SK-N-SH (cell line): ENCODE data around the gene NRBP1. TPM values are rescaled to one million over a fixed set of nuclear protein-coding genes. Genes with fewer than 3 reads are reported as not detected.
A peak's percentile ranks its signal among the peaks of the same experiment; 100 is the strongest.
"Not testable (repeated sequence)": the region's sequence is repeated elsewhere in the genome, so short reads cannot be mapped to it uniquely, and the experiment has no call there.

Experiments used
- CTCF ChIA-PET: fragments of 300-600, 350-600 bp; formaldehyde crosslinking; extraction: SDS; loops from one replicate; lab custom pipeline; 2021; lab: Yijun Ruan, JAX
- POLR2A ChIA-PET: fragments of 350-600 bp; sonication (Branson Sonifier 250); formaldehyde crosslinking; extraction: SDS; loops from one replicate; lab custom pipeline; 2020; ENCODE audit warnings: antibody characterized with exemption, inconsistent platforms; lab: Yijun Ruan, JAX
- DNase-seq: peaks from one replicate; pipeline ENCODE4 v3.0.0; 2012
- H2AFZ ChIP-seq: fragments of 200-600 bp; sonication (generic); 2 replicates; pipeline ENCODE4 v1.8.1; 2016; ENCODE audit warnings: antibody characterized with exemption, mild to moderate bottlenecking, low read depth
- H3F3A ChIP-seq: fragments of 200-600 bp; sonication (generic); replicated peaks from 2 replicates; pipeline ENCODE3; 2016; ENCODE audit warnings: antibody characterized with exemption, mild to moderate bottlenecking; ENCODE audit not compliant: insufficient read depth
- H3K27ac ChIP-seq, 2 experiments: fragments of 200-500 bp in 1 of 2; fragments of 200-600 bp in 1 of 2; sonication (Bioruptor generic) in 1 of 2; sonication (generic), shearing (Covaris generic) in 1 of 2; 2 replicates each; pipeline versions ENCODE4 v1.5.1 to v1.6.1; 2014 to 2016; ENCODE audit warnings: low read depth in 2 of 2, inconsistent platforms in 1 of 2, low read length in 1 of 2, mild to moderate bottlenecking in 1 of 2, mixed read lengths in 1 of 2
- H3K27me3 ChIP-seq: fragments of 200-600 bp; sonication (generic), shearing (Covaris generic); 2 replicates; pipeline ENCODE4 v1.6.1; 2016; ENCODE audit warnings: mixed run types; ENCODE audit not compliant: insufficient read depth
- H3K36me3 ChIP-seq, 2 experiments: fragments of 200-500 bp in 1 of 2; fragments of 200-600 bp in 1 of 2; sonication (Bioruptor generic) in 1 of 2; sonication (generic) in 1 of 2; replicated peaks in 1 of 2; 2 replicates each; pipeline versions ENCODE3 to v1.5.1; 2014 to 2016; ENCODE audit warnings: low read length in 1 of 2, mild to moderate bottlenecking in 1 of 2; ENCODE audit not compliant: insufficient read depth in 2 of 2, control insufficient read depth in 1 of 2
- H3K4me1 ChIP-seq, 2 experiments: fragments of 200-500 bp in 1 of 2; fragments of 200-600 bp in 1 of 2; sonication (Bioruptor generic) in 1 of 2; sonication (generic), shearing (Covaris generic) in 1 of 2; 2 replicates each; pipeline versions ENCODE4 v1.5.1 to v1.6.1; 2014 to 2016; ENCODE audit warnings: low read depth in 1 of 2, low read length in 1 of 2, mixed run types in 1 of 2; ENCODE audit not compliant: insufficient read depth in 2 of 2, control insufficient read depth in 1 of 2
- H3K4me2 ChIP-seq: fragments of 200-600 bp; sonication (generic), shearing (Covaris generic); 2 replicates; pipeline ENCODE4 v1.6.1; 2017; ENCODE audit warnings: mixed run types
- H3K4me3 ChIP-seq, 2 experiments: fragments of 200-500 bp in 1 of 2; fragments of 200-600 bp in 1 of 2; sonication (Bioruptor generic) in 1 of 2; sonication (generic), shearing (Covaris generic) in 1 of 2; 2 replicates each; pipeline versions ENCODE4 v1.5.1 to v1.8.1; 2014 to 2016; ENCODE audit warnings: low read depth in 2 of 2, inconsistent platforms in 1 of 2, low read length in 1 of 2, mild to moderate bottlenecking in 1 of 2, mixed read lengths in 1 of 2, moderate library complexity in 1 of 2
- H3K79me2 ChIP-seq: fragments of 200-600 bp; sonication (generic); 2 replicates; pipeline ENCODE4 v1.8.1; 2017; ENCODE audit warnings: mild to moderate bottlenecking; ENCODE audit not compliant: insufficient read depth
- H3K9ac ChIP-seq: fragments of 200-600 bp; sonication (generic); 2 replicates; pipeline ENCODE4 v1.6.1; 2017; ENCODE audit warnings: mixed run types
- H3K9me2 ChIP-seq: fragments of 200-600 bp; sonication (generic); 2 replicates; pipeline ENCODE4 v1.6.1; 2017; ENCODE audit warnings: mixed run types
- H3K9me3 ChIP-seq: fragments of 200-600 bp; sonication (generic); 2 replicates; pipeline ENCODE4 v1.6.1; 2017; ENCODE audit warnings: mixed run types, mild to moderate bottlenecking, moderate library complexity
- H4K20me1 ChIP-seq: fragments of 200-600 bp; sonication (generic); 2 replicates; pipeline ENCODE4 v1.6.1; 2017; ENCODE audit warnings: mild to moderate bottlenecking, mixed run types; ENCODE audit not compliant: insufficient read depth
- CHD2 ChIP-seq: fragments of 150-350 bp; IDR thresholded peaks from 2 replicates; pipeline ENCODE4 v1.6.1; 2018; ENCODE audit warnings: low read length; ENCODE audit not compliant: partially characterized antibody
- EP300 ChIP-seq, 2 experiments: IDR thresholded peaks; 2 replicates each; pipeline versions ENCODE4 v1.4.0 to v1.6.1; 2012; ENCODE audit warnings: borderline replicate concordance in 1 of 2, low read depth in 1 of 2, low read length in 1 of 2
- EZH2phosphoT487 ChIP-seq: fragments of 200-600 bp; sonication (generic); IDR thresholded peaks from 2 replicates; pipeline ENCODE4 v1.6.1; 2017; ENCODE audit warnings: low read depth, mixed run types, mild to moderate bottlenecking, antibody characterized with exemption, moderate library complexity, borderline replicate concordance
- FOXM1 ChIP-seq: IDR thresholded peaks from 2 replicates; pipeline ENCODE4 v1.4.0; 2012; ENCODE audit warnings: low read depth, mild to moderate bottlenecking
- GABPA ChIP-seq: IDR thresholded peaks from 2 replicates; pipeline ENCODE4 v1.4.0; 2012; ENCODE audit warnings: low read depth, mild to moderate bottlenecking
- MXI1 ChIP-seq: IDR thresholded peaks from 2 replicates; pipeline ENCODE4 v1.6.1; 2012; ENCODE audit warnings: mild to moderate bottlenecking, low read depth, low read length, improper control_type of control experiment
- NRF1 ChIP-seq: IDR thresholded peaks from 2 replicates; pipeline ENCODE4 v1.6.1; 2012; ENCODE audit warnings: low read depth, mild to moderate bottlenecking, low read length
- POLR2AphosphoS5 ChIP-seq: IDR thresholded peaks from 2 replicates; pipeline ENCODE4 v1.6.1; 2012; ENCODE audit warnings: low read depth, low read length
- SMC3 ChIP-seq: IDR thresholded peaks from 2 replicates; pipeline ENCODE4 v1.6.1; 2012; ENCODE audit warnings: low read depth, low read length, improper control_type of control experiment
- TCF12 ChIP-seq: IDR thresholded peaks from 2 replicates; pipeline ENCODE4 v1.4.0; 2012
- WGBS: methylation state at CpG from one replicate; pipeline ENCODE4 v1.1.6; 2017; ENCODE audit warnings: low lambda C conversion rate; 5-methylcytosine and 5-hydroxymethylcytosine counted together
- polyA plus RNA-seq, 3 experiments: library from polyadenylated mRNA; depleted of rRNA; stranded (reverse); fragments of >200 nt; gene quantifications; 2 replicates each; pipeline ENCODE4 v1.2.3, GENCODE V29; 2012
- TF ChIP-seq, protein P1 (sequence below): fragments of 200-600 bp; sonication (generic); IDR thresholded peaks from 2 replicates; pipeline ENCODE4 v1.6.1; 2017; ENCODE audit warnings: antibody characterized with exemption, mild to moderate bottlenecking, moderate library complexity
- TF ChIP-seq, protein P2 (sequence below): IDR thresholded peaks from 2 replicates; pipeline ENCODE4 v1.4.0; 2012; ENCODE audit warnings: low read depth

NRBP1 gene
- polyA plus RNA-seq, 1 of the 3 experiments (the other 2 are of a cell fraction): 182 TPM

- TF ChIP-seq SMC3 (no peak), POLR2AphosphoS5 (no peak), NRF1 (no peak), MXI1 (no peak)
- TF ChIP-seq, protein P1, sequence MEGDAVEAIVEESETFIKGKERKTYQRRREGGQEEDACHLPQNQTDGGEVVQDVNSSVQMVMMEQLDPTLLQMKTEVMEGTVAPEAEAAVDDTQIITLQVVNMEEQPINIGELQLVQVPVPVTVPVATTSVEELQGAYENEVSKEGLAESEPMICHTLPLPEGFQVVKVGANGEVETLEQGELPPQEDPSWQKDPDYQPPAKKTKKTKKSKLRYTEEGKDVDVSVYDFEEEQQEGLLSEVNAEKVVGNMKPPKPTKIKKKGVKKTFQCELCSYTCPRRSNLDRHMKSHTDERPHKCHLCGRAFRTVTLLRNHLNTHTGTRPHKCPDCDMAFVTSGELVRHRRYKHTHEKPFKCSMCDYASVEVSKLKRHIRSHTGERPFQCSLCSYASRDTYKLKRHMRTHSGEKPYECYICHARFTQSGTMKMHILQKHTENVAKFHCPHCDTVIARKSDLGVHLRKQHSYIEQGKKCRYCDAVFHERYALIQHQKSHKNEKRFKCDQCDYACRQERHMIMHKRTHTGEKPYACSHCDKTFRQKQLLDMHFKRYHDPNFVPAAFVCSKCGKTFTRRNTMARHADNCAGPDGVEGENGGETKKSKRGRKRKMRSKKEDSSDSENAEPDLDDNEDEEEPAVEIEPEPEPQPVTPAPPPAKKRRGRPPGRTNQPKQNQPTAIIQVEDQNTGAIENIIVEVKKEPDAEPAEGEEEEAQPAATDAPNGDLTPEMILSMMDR: no peak
- Histone ChIP-seq H3F3A (peaks cover 6% of the 10 kb centered on the region), H3K36me3 (no peaks in the 10 kb centered on the region), H4K20me1 (no peaks in the 10 kb centered on the region), H2AFZ (no peak overlapping the region), H3K9me2 (no peaks in the 10 kb centered on the region), H3K4me3 (no peak overlapping the region), H3K9ac (no peak overlapping the region), H3K27ac (no peak overlapping the region), H3K79me2 (no peaks in the 10 kb centered on the region), H3K27me3 (no peaks in the 10 kb centered on the region), H3K9me3 (no peaks in the 10 kb centered on the region), H3K4me2 (no peak overlapping the region), H3K4me1 (no peaks in the 10 kb centered on the region)
- 95% methylated on average over 3 of the region's 3 CpGs for WGBS
- no peak for DNase-seq
- ChIA-PET CTCF (interaction anchor here (1.0 to 2.2 kb wide), 3 partner anchors 9 to 14 kb away, joined by 4 to 11 read pairs (median 4); partner anchors contain the start of gene PPM1G), POLR2A (interaction anchor here (2.5 kb wide), 1 partner anchor 13 kb away, joined by 9 read pairs; the partner anchor contains the start of gene PPM1G)
Measured at GRCh38 chr2:27422958-27423357, 5.5 kb upstream of the NRBP1 start.

- H3K36me3 ChIP-seq, H3K9ac ChIP-seq, H2AFZ ChIP-seq, H3K9me3 ChIP-seq, H3K9me2 ChIP-seq, H3K27ac ChIP-seq, H3K4me3 ChIP-seq, DNase-seq, H3K4me1 ChIP-seq, H3K27me3 ChIP-seq, H3K4me2 ChIP-seq: not testable (repeated sequence)
- Histone ChIP-seq H3K79me2 (peaks cover 11% of the 10 kb centered on the region), H4K20me1 (peaks cover 10% of the 10 kb centered on the region), H3F3A (peaks cover 16% of the 10 kb centered on the region)
- ChIA-PET CTCF (interaction anchor here (0.6 to 2.2 kb wide), 2 partner anchors 17 to 41 kb away, joined by 3 to 11 read pairs; partner anchors contain the start of gene PPM1G), POLR2A (interaction anchor here (2.5 kb wide), 1 partner anchor 15 kb away, joined by 9 read pairs; the partner anchor contains the start of gene PPM1G)
- WGBS: 87% methylated on average over 10 of the region's 10 CpGs
Measured at GRCh38 chr2:27425039-27425438, 3.4 kb upstream of the NRBP1 start.

DNA sequence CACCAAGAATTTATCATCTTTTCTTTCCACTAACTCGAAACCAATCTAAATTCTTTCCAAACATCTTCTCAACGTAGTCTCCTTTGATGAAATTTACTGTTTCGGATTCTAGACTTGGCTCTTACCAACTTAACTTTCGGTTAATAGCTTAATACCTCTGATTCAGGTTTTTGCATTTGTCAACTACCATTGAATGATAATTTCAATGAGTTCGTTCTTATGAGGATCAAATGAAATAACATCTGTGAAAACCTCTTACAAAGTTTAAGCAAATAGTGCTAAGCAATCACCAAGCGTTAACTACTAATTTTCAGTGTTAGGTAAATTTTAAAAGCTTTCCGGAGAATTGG is 593 bp upstream of the NRBP1 start:
- ChIA-PET CTCF (interaction anchor here (0.7 to 7.0 kb wide), 8 partner anchors 12 to 255 kb away, joined by 3 to 94 read pairs (median 7); partner anchors contain the start of gene PPM1G), POLR2A (interaction anchor here (0.5 to 4.3 kb wide), 11 partner anchors 10 to 236 kb away, joined by 4 to 66 read pairs (median 7); partner anchors contain the start of genes CCDC121, EIF2B4, GPN1 and GTF3C2)
- peaks cover 39% of the 10 kb centered on the region for H3K79me2 ChIP-seq
- peaks cover 6 to 10% of the 10 kb centered on the region in 2 experiments; a peak in 3 of 4 replicates for H3K4me1 ChIP-seq
- WGBS: 10% methylated on average over 7 of the region's 7 CpGs
- peak overlapping the region; percentile 98 for H3K9ac ChIP-seq
- H3K9me2 ChIP-seq: no peaks in the 10 kb centered on the region
- peak overlapping the region; percentile 74 to 92 for H3K4me3 ChIP-seq
- peak overlapping the region; percentile 92 for H2AFZ ChIP-seq
- TF ChIP-seq EP300 (IDR thresholded peaks at IDR 0.05; ENCODE audit: borderline replicate concordance in 1 of 2, low read depth in 1 of 2, low read length in 1 of 2): no peak
- no peak for TF ChIP-seq GABPA
- no peak for TF ChIP-seq CHD2
- TF ChIP-seq FOXM1: no peak
- no peak for TF ChIP-seq POLR2AphosphoS5
- no peak for TF ChIP-seq EZH2phosphoT487
- TF ChIP-seq TCF12: no peak
- TF ChIP-seq, protein P2, sequence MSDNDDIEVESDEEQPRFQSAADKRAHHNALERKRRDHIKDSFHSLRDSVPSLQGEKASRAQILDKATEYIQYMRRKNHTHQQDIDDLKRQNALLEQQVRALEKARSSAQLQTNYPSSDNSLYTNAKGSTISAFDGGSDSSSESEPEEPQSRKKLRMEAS: no peak
- H3K36me3 ChIP-seq: peaks cover 0 to 12% of the 10 kb centered on the region in 2 experiments
- DNase-seq: no peak
- no peaks in the 10 kb centered on the region for H3K27me3 ChIP-seq
- H3K4me2 ChIP-seq: peak overlapping the region; percentile 84
- peaks cover 17% of the 10 kb centered on the region for H3F3A ChIP-seq
- H3K9me3 ChIP-seq: no peaks in the 10 kb centered on the region
- H4K20me1 ChIP-seq: peaks cover 38% of the 10 kb centered on the region
- peak overlapping the region; percentile 92 to 93 for H3K27ac ChIP-seq
